Raji (cell line): ENCODE results near the gene MCF2L.

Experiments used
- POLR2A ChIP-seq: IDR thresholded peaks from 2 replicates; pipeline ENCODE4 v1.6.1; 2011; ENCODE audit warnings: low read depth, low read length, control low read depth; ENCODE audit not compliant: insufficient read depth

MCF2L gene

DNA sequence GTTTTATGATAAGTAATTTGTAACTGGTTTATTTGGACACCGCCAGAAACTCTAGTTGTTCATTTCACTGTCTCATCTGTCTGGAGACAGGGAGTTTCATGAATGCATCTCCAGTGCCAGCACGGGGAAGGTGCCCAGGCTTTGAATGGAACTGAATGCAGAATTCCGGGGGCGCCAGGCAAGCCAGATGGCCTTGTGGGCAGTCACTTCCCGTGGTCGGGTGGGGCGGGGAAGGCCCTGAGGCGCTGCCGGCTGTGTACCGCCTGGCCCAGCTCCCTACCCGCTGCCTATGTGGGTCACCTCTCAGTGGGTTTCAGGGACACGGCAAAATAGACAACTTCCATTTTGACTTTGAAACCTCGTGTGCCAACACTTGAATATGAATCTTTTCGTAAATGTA, 28.8 kb upstream of the MCF2L start:
- TF ChIP-seq POLR2A: no peak

DNA sequence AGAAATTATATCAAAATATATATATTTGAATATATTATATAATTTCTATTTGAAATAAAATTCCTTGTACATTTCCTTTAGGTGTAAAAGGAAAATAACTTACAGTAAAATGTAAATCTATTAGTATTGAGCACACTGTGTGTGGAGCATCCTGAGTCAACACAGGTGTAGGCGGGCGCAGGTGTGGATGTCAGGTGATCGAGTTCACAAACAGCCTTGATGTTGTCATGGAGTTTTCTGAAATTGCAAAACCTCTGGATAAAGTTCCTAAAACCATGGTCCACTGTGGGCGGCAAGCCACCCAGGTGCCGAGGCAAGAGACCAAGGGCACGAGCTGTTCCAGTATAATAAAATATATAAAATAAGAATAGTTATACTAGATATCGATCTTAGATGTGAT, 27.7 kb upstream of the MCF2L start:
- TF ChIP-seq POLR2A: no peak

DNA sequence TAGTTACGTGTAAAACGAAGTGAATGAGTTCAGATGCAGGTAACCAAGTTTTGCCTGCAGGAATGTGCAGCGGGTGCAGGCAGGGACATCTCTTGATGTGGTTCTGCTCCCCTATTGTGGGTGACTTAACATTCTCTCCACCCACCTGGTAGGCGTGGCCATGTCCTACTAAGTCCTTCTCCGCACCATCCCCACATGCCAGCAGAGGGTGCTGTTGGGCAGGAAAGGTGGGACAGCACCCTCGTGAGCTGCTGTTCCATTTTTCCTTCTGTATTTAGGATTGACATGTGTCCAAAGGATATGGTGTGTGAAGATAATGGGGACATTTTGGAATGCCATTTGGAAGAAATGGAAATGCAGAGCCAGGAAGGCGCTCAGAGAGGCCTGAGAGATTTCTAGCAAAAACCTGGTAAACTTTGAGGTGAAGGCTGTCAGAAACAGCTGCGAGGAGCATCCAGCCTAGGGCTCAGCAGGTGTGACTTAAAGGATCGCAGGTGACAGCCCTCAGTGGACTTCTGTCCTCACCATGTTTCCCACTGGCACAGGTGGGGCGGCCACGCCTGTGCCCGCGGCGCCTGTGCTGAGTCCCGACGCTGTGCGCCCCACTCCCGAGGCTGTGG, 26.2 kb upstream of the MCF2L start:
- no peak for TF ChIP-seq POLR2A

DNA sequence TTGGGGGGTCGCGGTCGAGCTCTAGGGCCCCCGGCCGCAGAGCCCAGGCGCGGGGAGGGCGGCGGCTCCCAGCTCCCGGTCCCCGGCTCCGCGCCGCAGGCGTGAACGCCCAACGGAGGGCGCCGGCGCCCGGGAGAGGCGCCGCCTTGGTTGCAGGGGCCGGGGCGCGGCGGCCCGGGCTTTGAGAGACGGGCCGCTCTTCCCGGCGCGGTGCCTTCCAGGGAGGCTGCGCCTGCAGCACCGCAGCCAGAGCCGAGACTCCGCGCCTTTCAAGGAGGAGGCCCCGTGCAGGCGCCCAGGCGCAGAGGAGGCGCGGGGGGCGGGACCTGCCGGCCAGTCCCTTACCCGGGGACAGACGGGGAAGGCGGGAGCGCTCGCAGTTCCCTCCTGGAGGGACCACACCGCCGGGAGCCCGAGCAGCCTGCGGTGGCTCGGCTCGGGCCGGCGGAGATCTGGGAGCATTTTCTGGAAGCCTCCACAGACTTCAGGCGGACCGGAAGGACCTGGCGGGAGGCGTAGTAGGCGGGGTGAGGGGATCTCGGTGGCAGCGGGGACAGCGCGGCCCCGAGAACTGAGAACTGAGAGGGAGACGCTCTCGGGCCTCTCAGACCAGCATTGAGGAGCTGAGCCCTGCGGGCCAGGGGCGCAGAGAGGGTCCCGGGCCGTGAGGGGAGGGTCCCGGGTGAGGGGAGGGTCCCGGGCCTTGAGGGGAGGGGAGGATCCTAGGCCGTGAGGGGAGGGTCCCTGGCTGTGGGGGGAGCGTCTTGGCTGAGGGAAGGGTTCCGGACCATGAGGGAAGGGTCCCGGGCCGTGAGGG, 25.5 kb upstream of the MCF2L start:
- no peak for TF ChIP-seq POLR2A

DNA sequence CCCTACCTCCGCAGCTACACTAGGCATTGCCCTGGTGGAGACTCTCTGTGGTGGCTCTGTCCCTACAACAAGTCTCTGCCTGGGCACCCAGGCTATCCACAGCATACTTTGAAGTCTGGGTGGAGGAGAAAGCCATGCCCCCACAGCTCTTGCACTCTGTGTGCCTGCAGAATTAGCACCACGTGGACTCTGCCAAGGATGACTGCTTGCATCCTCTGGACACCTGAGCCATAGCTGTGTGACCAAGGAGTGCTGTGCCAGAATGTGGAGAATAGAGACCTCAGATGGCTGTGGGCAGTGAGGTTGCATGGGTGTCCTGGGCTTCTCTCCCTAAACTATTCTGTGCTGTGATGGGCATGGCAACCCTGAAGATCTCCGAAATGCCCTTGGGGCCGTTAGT, 21.2 kb upstream of the MCF2L start:
- TF ChIP-seq POLR2A: no peak

DNA sequence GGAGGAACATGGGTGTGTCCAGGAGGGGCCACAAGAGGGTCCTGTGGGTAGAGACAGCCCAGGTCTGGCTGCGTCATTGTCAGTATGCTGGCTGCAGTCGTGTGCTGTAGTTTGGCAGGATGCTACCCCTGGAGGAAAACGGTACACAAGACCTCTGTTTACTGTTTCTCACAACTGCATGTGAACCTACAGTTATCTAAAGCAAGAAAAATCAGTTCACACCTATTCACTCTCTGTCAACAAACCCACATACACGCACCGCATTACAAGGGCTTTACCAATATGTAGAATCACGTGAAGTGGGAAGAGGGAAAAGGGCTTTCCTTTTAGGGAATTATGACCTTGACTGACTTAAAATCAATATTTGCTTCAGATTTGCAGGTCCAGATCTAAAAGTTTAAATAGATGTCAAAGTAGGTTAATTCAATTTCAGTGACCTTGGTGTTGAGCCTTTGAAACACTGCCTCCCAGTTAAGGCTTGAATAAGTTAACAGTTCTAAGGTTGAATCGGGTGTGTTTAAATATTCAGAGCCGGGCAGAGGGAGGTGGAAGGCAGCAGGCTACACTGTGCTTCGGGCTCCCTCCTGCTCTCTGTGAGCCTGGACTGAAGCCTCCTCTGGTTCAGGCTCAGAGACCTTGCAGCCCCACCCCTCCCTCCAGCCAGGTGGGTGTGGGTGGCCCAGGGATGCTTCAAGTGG, 17.2 kb upstream of the MCF2L start:
- no peak for TF ChIP-seq POLR2A

DNA sequence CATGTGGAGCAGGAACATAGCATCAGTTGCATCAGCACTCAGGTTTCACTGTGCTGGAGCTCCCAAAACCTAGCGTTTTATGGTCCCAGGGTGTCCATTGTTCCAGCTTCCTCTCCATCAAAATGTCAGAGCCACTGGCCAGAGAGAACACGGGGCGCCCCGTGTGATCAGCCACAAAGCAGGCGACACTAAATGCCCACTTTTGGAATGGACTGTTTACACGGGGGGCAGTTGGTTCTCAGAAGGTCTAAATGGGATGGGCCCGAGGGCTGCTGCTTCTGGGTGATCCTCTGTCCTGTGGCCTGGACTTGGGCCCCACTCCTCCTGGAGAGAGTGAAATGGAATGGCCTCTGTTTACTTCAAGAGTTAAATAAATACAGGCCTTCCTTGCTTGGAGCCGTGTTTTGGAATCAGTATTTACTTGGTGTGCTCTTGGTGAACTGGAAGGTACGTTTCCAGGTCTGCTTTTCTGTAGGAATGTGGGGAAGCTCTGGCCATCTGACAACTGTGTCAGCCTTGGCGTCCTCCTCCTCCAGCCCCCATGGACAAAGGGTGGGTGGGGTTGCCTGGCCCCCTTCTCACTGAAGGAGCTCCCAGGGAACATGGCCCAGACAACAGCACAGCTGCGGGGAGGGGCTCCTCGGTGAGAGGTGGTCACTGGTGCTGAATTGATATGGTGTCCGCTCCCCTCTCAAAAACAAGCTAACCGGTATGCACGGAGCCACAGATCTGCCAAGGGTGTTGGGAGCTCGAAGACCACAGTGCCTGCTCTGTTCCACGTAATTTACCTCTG, 16.1 kb upstream of the MCF2L start:
- no peak for TF ChIP-seq POLR2A

DNA sequence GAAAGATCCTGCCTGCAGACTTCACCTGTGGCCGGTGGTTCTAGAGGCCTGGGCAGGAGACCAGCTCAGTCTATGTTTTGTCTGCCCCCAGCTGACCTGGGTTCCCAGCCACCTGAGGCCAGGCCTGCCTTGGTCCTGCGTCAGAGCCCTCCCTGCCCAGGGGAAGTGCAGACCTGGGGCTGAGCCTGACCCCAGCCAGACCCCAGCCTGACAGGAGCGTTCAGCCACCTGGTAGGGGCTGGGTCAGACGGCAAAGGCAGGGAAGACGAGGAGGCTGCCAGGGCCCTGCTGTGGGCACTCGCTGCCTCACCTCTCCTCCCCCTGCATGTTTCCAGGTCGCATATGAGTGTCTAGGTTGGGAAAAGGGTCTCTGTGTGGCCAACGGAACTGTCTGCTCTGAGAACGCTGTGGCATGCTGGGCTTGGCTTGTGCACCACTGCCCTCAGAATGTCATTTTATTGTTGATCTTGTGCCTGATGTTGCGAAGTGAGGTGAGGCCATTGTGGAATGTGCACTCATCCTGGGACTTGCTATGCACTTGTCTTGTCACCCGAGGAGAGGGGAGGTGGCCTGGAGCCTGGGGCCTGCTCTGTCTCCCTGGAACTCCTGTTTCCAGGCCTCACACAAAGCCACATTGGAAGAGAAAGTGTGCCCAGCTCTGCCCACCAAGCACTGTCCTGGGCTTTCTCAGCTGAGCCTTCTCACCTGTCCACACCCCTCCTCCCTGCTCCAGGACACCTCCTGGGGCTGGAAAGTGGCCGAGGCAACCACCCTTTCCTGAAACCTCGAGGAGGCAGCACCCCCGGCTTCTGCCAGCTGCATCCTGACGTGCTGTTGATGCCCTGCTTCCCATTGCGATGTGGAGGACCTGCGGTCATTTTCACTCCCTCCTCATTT, 15.2 kb upstream of the MCF2L start:
- TF ChIP-seq POLR2A: no peak

DNA sequence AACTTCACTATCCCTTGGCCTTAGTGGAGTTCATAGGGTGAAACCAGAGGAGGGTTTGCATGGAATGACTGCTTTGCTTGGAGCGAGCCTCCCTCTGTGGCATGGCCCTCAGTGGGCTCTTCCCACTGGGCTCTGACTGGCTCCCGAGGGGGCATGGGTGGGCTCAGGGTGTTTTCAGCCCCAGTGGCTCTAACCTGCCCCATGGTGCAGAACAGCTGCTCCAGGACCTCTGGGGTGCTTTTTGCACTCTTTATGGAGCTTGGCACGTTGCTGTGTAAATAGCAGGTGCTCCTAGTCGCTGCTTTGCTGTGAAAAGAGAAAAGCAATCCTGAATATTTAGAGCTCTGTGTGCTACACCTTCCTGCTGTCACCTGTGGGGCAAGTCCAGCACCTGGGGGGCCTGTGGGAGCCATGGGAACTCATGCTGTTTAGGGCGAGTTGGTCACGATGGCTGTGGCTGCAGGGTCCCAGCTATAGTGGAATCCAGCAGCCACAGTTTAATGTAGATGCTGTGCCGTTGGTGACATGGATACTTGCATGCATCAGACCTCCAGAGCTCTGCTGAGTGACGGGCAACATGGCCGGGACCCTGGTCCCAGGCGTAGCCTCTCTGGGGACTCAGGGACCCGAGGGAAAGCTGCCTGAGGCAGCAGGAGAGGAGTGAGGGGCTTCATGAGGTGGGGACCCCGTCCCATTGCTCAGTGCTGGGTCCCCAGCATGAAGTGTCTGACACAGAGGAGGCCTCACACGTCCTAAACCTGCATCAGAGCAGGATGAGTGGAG, 14.3 kb upstream of the MCF2L start:
- TF ChIP-seq POLR2A: no peak

DNA sequence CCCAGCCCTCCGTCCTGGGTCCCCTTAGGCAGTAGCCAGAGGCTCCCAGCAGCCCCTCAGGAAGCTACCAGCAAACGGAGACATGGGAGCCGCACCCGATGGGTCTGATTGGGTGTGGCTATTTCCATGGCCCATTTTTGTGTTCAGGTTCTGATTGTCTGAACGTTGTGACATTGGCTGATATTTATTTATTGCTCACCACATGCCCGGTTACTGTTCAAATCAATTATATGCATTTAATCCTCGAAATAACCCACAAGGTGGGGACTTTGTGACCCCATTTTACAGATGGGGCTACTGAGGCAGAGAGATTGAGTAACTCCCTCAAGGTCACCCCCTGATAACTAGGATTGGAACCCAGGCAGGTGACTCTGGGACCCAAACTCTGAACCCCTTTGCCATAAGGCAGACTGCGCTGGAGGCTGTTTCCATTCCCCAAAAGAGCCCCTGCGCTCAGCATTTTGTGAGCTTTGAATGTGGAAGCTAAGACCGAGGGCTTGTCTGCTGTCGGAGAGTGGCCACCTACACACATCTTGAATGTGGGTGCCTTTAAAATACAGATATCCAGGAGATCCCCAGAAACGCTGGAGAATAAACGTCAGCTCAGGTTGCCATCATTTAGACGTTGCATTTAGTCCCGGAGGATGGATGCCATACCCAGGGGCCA, 13.6 kb upstream of the MCF2L start:
- TF ChIP-seq POLR2A: no peak

DNA sequence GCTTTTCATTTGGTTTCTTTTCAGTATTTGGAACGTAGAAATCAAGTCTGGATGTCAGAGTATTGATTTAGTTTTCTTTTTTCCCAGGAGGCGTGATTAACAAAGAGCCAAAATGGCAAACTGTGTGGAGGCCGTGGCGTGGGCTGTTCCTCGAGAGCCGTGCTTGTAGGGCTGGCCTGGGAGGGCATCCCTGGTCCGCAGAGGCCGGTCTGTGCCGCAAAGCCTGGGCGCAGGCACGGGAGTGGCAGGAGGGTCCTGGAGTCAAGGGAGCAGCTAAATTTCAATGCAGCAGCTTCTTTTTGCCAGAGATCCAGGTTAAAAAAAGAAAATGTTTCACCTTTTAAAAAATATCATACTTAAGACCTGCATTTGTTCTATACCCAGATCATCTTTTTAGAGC, 13.1 kb upstream of the MCF2L start:
- TF ChIP-seq POLR2A: no peak

DNA sequence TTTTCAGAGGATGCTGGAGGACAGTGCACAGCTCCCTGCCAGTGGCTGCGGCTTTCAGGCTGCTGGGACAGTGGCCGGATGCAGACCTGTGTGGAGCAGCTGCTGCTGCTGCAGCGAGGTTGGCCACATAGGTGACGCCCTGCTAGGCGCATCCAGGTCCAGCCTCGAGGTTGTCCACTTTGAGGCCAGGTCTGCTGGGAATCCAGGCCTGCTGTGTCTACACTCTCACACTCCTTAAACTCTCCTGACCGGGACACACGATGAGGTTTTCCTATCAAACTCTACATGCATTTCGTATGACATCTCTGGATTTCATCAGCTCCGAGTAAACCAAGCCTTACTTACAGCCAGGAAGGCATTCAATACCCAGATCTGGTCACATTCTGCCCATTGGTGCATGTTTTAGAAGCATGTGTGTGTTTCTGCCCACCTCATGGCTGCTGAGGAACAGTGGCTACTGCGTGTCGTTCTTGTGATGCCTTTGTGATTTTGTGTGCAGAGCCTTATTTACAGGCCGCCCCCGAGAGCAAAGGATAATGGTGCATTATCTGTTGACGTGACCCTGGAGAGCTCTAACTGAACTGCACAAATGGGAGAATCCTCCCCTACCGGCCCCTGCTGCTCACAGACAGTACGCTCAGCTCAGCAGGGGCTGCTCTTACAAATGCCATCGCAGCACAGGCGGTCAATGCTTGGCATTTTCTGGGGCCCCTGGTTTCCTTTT, 12.3 kb upstream of the MCF2L start:
- no peak for TF ChIP-seq POLR2A
